Thyroid gland (tissue), 4 donors: ENCODE data around the gene RASD1.

Experiments used
- CTCF ChIP-seq, 6 experiments: fragments of 200-600 bp in 3 of 6; fragments of 450-650 bp in 3 of 6; sonication (generic) in 3 of 6; IDR thresholded peaks; one replicate each; pipeline ENCODE4 v1.5.1; 2016 to 2019; ENCODE audit warnings: antibody characterized with exemption in 6 of 6, mild to moderate bottlenecking in 2 of 6, inconsistent platforms in 1 of 6, moderate library complexity in 1 of 6
- POLR2A ChIP-seq, 2 donors: fragments of 450-650 bp; IDR thresholded peaks; one replicate each; pipeline ENCODE4 v1.6.1; 2017; ENCODE audit warnings: antibody characterized with exemption in 2 of 2, mild to moderate bottlenecking in 2 of 2, moderate library complexity in 1 of 2

DNA sequence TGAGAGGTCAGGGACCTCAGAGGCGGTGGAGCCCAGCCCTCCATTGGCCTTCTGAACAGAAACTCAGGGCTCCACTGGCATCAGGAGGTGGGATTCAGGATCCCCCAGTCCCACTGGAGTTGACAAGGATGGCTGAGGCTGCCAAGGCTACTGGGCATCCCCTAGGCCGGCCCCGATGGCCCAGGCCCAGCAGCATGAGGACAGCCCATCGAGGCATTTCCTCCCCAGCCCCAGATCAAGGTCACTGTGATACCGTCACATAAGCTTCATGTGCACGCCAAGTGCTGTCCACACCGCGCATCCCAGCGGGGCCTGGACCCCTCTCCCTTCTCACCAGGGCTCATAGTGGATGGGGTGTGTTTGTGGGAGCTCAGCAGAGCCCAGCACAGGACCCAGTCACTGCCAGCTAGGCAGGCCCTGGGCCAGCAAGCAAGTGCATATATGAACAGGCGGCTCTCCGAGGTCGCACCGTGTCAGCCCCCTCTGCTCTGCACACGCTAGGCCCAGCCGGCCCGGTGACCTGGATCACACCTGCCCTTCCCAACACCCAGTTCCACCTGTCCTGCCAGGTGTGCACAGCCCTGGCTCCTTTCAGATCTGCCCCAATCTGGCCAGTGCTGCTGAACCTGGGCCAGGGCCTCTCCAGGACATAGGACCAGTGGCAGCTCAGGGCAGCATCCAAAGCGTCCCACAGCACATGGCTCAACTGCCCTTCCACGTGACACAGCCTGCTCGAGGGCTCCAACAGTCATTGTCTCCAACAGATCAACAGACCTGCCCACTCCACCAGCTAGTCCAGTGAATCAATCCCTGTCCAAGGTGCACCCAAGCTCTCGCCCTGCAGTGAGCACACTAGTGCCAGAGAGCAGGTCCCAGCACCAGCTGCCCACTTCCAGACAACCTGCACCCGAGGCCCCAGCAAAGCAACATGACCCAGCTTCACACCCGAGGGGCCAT is 32.8 kb upstream of the RASD1 start:
- TF ChIP-seq CTCF (IDR thresholded peaks at IDR 0.05): no peak
- peak in 1 of 2 donors; percentile 23 for TF ChIP-seq POLR2A (IDR thresholded peaks at IDR 0.05)
